Fibroblast of the aortic adventitia (primary cell): ENCODE measurements around the gene SOCS2. TPM values are rescaled to one million over a fixed set of nuclear protein-coding genes. Genes with fewer than 3 reads are reported as not detected.

ENCODE experiments used
- DNase-seq: peaks from one replicate; pipeline ENCODE4 v3.0.0-alpha.2; 2010; ENCODE audit warnings: low read depth
- H3K4me3 ChIP-seq: 2 replicates; pipeline ENCODE4 v1.5.1; 2011; ENCODE audit warnings: low read depth, mild to moderate bottlenecking, control low read depth, low read length, moderate library complexity
- CTCF ChIP-seq: IDR thresholded peaks from 2 replicates; pipeline ENCODE4 v1.5.1; 2011; ENCODE audit warnings: mild to moderate bottlenecking, low read length, control low read depth, inconsistent platforms; ENCODE audit not compliant: insufficient read depth
- total RNA-seq: library from RNA; depleted of rRNA; stranded (reverse); fragments of >200 nt; gene quantifications from 2 replicates; pipeline ENCODE4 v1.2.3, GENCODE V29; 2012; ENCODE audit warnings: low replicate concordance

Gene SOCS2
- total RNA-seq, 1 donor = 6.3 TPM

GRCh38 chr12:93536766-93537488 lies 35.5 kb upstream of the SOCS2 start:
- TF ChIP-seq CTCF = no peak
- DNase-seq = no peak
- H3K4me3 ChIP-seq = no peak overlapping the region

- TF ChIP-seq CTCF = no peak
- no peak overlapping the region for H3K4me3 ChIP-seq
- DNase-seq = no peak
Measured at GRCh38 chr12:93537769-93538168, 34.7 kb upstream of the SOCS2 start.

- no peak for DNase-seq
- no peak for TF ChIP-seq CTCF
Measured at GRCh38 chr12:93539821-93540220, 32.7 kb upstream of the SOCS2 start.

DNA sequence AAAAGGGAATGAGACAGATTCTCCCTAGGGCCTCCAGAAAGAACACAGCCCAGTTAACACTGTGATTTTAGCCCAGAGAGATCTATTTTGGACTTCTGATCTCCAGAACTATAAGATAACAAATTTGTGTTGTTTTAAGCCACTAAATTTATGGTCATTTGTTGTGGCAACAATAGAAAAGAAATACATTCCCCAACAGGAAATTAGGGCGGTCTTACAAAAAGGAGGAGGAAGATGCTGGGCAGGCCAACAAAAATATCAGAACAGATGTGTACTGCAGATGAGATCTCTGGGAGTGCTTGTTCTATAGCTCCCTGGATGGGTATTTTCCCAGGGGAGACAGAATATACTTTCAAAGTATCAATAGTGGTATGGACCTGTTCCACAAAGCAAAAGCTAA lies 32.0 kb upstream of the SOCS2 start:
- H3K4me3 ChIP-seq = no peak overlapping the region
- TF ChIP-seq CTCF = no peak
- DNase-seq = peak; percentile 14

More at GRCh38 chr12:93539821-93540220, 32.7 kb upstream of the SOCS2 start:
- no peak overlapping the region for H3K4me3 ChIP-seq

DNA sequence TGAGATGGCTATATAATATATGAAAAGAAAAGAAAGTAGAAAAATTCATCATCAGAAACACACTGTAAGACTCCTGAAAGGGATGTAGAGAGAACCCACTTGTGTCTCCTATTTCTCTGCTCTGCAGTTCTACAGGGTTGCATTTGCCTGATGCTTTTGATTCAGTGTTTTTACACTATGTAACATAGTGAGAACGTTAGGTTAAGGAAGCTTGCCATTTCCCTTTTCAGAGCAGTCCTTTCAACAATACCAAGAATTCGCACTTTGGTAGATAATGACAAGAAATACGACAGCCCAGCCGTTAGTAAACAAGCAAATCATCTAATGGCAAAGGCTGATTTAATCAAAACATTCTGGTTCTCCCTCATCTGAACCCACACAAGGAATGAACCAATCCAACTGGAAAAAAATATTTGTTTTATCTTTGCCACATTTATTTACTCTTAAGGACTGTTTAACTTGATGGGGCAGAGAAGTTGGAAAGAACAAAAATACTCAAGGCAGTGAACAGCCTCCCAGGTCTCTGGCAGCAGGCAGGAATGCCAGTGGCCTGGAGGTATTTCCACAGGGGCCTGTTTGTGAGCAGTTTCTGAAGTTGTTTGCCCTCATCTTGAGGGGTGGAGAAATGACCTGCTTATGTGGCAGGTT lies 30.8 kb upstream of the SOCS2 start:
- no peak for DNase-seq
- TF ChIP-seq CTCF = no peak

GRCh38 chr12:93547778-93548177 lies 24.7 kb upstream of the SOCS2 start:
- no peak for DNase-seq
- H3K4me3 ChIP-seq = no peak overlapping the region
- no peak for TF ChIP-seq CTCF

More for the DNA sequence above, 30.8 kb upstream of the SOCS2 start:
- no peak overlapping the region for H3K4me3 ChIP-seq
